Muscle layer of duodenum (tissue), 2 donors: ENCODE results near the gene DDX20.

Experiments
- H3K27ac ChIP-seq: one replicate; pipeline ENCODE4 v1.7.0; 2013; ENCODE audit warnings: mild to moderate bottlenecking, low read length
- H3K27me3 ChIP-seq: one replicate; pipeline ENCODE4 v1.7.0; 2013; ENCODE audit warnings: low read depth, mild to moderate bottlenecking, control low read depth, low read length
- H3K36me3 ChIP-seq, 2 donors: one replicate each; pipeline ENCODE4 v1.7.0; 2013; ENCODE audit warnings: low read length in 2 of 2, control low read depth in 1 of 2, mild to moderate bottlenecking in 1 of 2; ENCODE audit not compliant: insufficient read depth in 2 of 2, control insufficient read depth in 1 of 2
- H3K4me1 ChIP-seq, 2 donors: one replicate each; pipeline ENCODE4 v1.7.0; 2013; ENCODE audit warnings: low read length in 2 of 2, mild to moderate bottlenecking in 2 of 2, control low read depth in 1 of 2, moderate library complexity in 1 of 2; ENCODE audit not compliant: insufficient read depth in 2 of 2, control insufficient read depth in 1 of 2
- H3K4me3 ChIP-seq, 2 donors: one replicate each; pipeline ENCODE4 v1.7.0; 2013; ENCODE audit warnings: low read length in 2 of 2, low read depth in 1 of 2, mild to moderate bottlenecking in 1 of 2
- H3K9me3 ChIP-seq, 2 donors: one replicate each; pipeline ENCODE4 v1.7.0; 2013; ENCODE audit warnings: low read length in 2 of 2, control low read depth in 1 of 2, mild to moderate bottlenecking in 1 of 2; ENCODE audit not compliant: control insufficient read depth in 1 of 2
- donor health status: healthy.

The DDX20 gene

DNA sequence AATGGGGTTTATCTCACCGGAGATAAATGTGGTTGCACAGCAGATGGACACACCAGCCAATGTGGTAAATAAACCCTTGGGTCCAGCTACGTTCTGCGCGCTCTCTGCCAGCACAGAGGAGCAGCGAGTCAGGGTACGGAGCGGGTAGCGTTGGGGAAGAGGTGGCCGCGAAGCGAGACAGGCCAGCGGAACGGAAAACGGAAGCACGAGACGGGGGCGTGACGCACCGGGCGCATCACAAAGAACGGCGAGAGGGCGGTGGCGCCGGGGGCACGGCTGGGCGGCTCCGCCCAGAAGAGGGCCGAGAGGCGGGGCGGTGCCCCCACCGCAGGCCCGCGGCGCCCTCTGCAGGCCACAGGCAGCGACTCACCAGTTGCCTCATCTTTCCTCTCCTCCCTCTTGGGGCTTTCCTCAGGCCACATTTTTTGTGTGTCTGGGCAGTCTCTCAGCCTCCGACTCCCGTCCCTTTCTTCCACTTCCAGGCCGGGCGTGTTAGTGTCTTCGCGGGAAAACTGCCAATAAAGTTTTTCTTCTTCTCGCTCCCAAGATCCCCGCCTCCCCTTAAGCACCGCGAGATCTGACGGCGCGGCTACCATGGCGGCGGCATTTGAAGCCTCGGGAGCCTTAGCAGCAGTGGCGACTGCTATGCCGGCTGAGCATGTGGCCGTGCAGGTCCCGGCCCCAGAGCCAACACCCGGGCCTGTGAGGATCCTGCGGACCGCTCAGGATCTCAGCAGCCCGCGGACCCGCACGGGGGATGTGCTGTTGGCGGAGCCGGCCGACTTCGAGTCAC lies at the start of gene DDX20:
Gene DDX20, plus strand, starts transcription at position 571 of the 793 bp plus-strand sequence. Its CDS starts 24 bp downstream, at position 595.
- no peaks in the 10 kb centered on the region for H3K27me3 ChIP-seq
- H3K36me3 ChIP-seq, result peaks cover 6 to 10% of the 10 kb centered on the region in 2 donors
- H3K4me1 ChIP-seq, result peaks cover 13 to 18% of the 10 kb centered on the region in 2 donors
- no peaks in the 10 kb centered on the region for H3K9me3 ChIP-seq
- peak within 1 kb of the TSS; percentile 88 to 90 for H3K4me3 ChIP-seq
- peak within 1 kb of the TSS; percentile 97 for H3K27ac ChIP-seq

- H3K36me3 ChIP-seq, result peaks cover 41 to 63% of the 10 kb centered on the region in 2 donors
- H3K27me3 ChIP-seq, result no peaks in the 10 kb centered on the region
- H3K4me1 ChIP-seq, result no peaks in the 10 kb centered on the region
- H3K27ac ChIP-seq, result no peak overlapping the region
- no peak overlapping the region for H3K4me3 ChIP-seq
- H3K9me3 ChIP-seq, result no peaks in the 10 kb centered on the region
Measured at GRCh38 chr1:111706921-111707320, 48.8 kb upstream of the DDX20 start.

GRCh38 chr1:111707906-111708305 lies 47.8 kb upstream of the DDX20 start:
- Histone ChIP-seq H3K4me1 (no peaks in the 10 kb centered on the region), H3K27me3 (no peaks in the 10 kb centered on the region), H3K4me3 (no peak overlapping the region), H3K36me3 (peaks cover 40 to 63% of the 10 kb centered on the region in 2 donors), H3K27ac (no peak overlapping the region), H3K9me3 (no peaks in the 10 kb centered on the region)

DNA sequence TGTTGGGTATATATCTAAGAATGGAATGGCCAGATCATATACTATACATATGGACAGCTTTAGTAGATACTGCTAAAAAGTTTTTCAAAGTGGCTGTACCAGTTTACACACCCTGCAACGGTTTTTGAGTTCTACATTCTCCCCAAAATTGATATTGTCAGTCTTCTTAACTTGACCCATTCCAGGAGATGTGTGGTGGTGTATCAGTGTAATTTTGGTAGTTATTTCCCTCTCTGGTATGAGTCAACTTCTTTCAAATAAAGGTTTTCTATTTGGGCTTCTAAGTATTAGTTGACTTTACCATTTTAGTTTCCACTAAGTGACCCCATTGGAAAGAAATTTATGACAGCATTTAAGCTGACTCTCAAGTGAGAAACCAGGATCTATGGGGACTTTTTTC lies 45.7 kb upstream of the DDX20 start:
- no peak overlapping the region for H3K4me3 ChIP-seq
- no peaks in the 10 kb centered on the region for H3K27me3 ChIP-seq
- H3K27ac ChIP-seq, result no peak overlapping the region
- H3K36me3 ChIP-seq, result peaks cover 25 to 46% of the 10 kb centered on the region in 2 donors
- H3K4me1 ChIP-seq, result no peaks in the 10 kb centered on the region
- H3K9me3 ChIP-seq, result no peaks in the 10 kb centered on the region

- Histone ChIP-seq H3K27ac (no peak overlapping the region), H3K9me3 (no peaks in the 10 kb centered on the region), H3K36me3 (no peaks in the 10 kb centered on the region), H3K4me3 (no peak overlapping the region), H3K4me1 (peaks cover 0 to 13% of the 10 kb centered on the region in 2 donors), H3K27me3 (no peaks in the 10 kb centered on the region)
Measured at GRCh38 chr1:111716333-111716732, 39.4 kb upstream of the DDX20 start.

GRCh38 chr1:111717450-111717849 lies 38.3 kb upstream of the DDX20 start:
- no peaks in the 10 kb centered on the region for H3K27me3 ChIP-seq

DNA sequence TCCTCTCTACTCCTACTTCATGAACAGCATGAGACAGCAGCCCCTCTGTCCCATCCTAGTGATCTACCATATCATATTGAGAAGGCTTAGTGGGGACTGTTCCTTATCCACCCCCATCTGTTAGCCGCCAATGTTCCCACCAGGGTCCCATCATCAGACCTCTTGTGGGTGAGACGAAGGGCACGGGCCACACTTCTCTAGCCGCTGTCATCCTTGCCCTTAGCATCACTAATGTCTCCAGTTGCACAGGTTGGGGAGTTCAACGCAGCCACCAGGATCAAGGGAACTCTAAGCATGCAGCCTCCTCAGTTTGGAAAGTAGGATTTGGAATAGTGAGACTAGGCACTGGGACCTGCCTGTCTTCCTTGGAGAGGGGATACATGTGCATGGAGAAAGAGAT lies 36.6 kb upstream of the DDX20 start:
- H3K9me3 ChIP-seq, result no peaks in the 10 kb centered on the region
- peaks cover 0 to 19% of the 10 kb centered on the region in 2 donors for H3K4me1 ChIP-seq
- H3K4me3 ChIP-seq, result no peak overlapping the region
- no peaks in the 10 kb centered on the region for H3K27me3 ChIP-seq
- no peaks in the 10 kb centered on the region for H3K36me3 ChIP-seq
- H3K27ac ChIP-seq, result no peak overlapping the region

More at GRCh38 chr1:111717450-111717849, 38.3 kb upstream of the DDX20 start:
- Histone ChIP-seq H3K4me1 (peaks cover 0 to 19% of the 10 kb centered on the region in 2 donors), H3K27ac (no peak overlapping the region), H3K9me3 (no peaks in the 10 kb centered on the region), H3K36me3 (no peaks in the 10 kb centered on the region), H3K4me3 (no peak overlapping the region)

DNA sequence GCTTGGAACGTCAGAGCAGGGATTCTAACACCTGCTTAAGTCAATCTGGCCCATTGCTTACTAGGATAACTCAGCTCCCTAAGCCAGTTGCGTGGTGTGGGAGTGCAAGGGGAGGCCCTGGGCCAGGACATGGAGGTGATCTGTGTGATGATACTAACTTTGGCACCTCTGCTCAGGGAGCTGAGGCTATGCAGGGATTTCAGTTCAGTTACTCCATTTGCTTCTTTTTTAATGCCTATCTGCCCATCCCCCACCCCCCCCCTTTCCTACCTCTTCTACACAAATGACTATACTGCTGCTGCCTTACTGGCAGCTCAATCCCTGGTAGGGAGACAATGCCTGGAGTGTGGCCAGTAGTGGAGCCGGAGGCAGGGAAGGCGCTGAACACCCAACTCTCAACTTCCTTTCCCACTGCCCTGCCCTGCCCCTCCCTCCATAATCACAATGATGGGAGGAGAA lies 36.0 kb upstream of the DDX20 start:
- Histone ChIP-seq H3K27ac (no peak overlapping the region), H3K36me3 (no peaks in the 10 kb centered on the region), H3K4me3 (no peak overlapping the region), H3K9me3 (no peaks in the 10 kb centered on the region), H3K4me1 (peaks cover 0 to 20% of the 10 kb centered on the region in 2 donors), H3K27me3 (no peaks in the 10 kb centered on the region)

DNA sequence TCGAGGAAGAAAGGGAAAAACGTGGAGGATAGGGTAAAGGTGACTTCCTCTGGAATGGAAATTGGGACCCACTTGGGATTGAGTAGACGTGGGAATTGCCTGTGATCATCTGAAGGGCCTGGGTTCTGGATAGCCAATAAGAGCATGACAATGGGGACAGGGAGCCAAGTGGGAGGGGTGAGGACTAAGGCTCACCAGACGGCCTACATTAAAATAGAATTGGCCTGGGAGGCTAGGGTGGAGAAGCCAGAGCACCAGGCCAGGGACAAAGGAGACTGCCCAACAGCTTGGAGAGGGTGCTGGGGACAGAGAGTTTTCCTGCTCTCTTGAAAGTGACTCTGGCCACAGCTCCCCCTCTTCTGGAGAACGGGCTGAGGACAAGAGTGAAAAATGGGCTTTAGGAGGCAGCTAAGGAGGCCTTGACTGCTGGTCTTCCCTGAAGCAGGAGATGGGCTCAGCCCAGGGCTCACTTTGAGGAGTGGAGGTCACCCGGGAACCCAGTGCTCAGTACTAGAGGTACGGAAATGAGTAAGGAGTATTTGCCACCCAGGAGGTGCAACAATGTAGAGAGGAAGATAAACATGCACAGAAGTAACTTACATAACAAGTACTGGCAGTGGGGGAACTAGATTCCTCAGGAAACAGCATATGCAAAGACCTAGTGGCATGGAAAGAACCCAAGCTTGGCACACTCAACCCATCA lies 35.3 kb upstream of the DDX20 start:
- no peaks in the 10 kb centered on the region for H3K9me3 ChIP-seq
- H3K4me3 ChIP-seq, result no peak overlapping the region
- no peaks in the 10 kb centered on the region for H3K36me3 ChIP-seq
- peaks cover 0 to 27% of the 10 kb centered on the region in 2 donors for H3K4me1 ChIP-seq
- H3K27ac ChIP-seq, result no peak overlapping the region
- no peaks in the 10 kb centered on the region for H3K27me3 ChIP-seq

- no peaks in the 10 kb centered on the region for H3K9me3 ChIP-seq
- H3K4me3 ChIP-seq, result no peak overlapping the region
- H3K36me3 ChIP-seq, result no peaks in the 10 kb centered on the region
- H3K27ac ChIP-seq, result no peak overlapping the region
- no peaks in the 10 kb centered on the region for H3K27me3 ChIP-seq
- H3K4me1 ChIP-seq, result peaks cover 0 to 27% of the 10 kb centered on the region in 2 donors
Measured at GRCh38 chr1:111720977-111721786, 34.5 kb upstream of the DDX20 start.
